Brain pericyte (primary cell): ENCODE measurements around the gene SEMA6A.
A peak's percentile ranks its signal among the peaks of the same experiment; 100 is the strongest.

Experiments
- DNase-seq: peaks from one replicate; pipeline ENCODE4 v3.0.0-alpha.2; 2012; ENCODE audit warnings: low read depth, low spot score

Gene SEMA6A

GRCh38 chr5:116494784-116495450 lies 79.7 kb downstream of the SEMA6A start:
- DNase-seq = no peak

- no peak for DNase-seq
Observed at GRCh38 chr5:116492776-116493175, 81.8 kb downstream of the SEMA6A start.

- peak; percentile 73 for DNase-seq
Observed at GRCh38 chr5:116492016-116492623, 82.5 kb downstream of the SEMA6A start.

- DNase-seq = no peak
Observed at GRCh38 chr5:116488356-116489041, 86.1 kb downstream of the SEMA6A start.

- DNase-seq = no peak
Observed at GRCh38 chr5:116487045-116487444, 87.6 kb downstream of the SEMA6A start.

GRCh38 chr5:116486588-116486987 lies 88.0 kb downstream of the SEMA6A start:
- no peak for DNase-seq

- DNase-seq = no peak
Observed at GRCh38 chr5:116484645-116485044, 90.0 kb downstream of the SEMA6A start.

GRCh38 chr5:116482394-116482793 lies 92.2 kb downstream of the SEMA6A start:
- DNase-seq = no peak

GRCh38 chr5:116480894-116481510 lies 93.6 kb downstream of the SEMA6A start:
- no peak for DNase-seq

GRCh38 chr5:116479776-116480675 lies 94.6 kb downstream of the SEMA6A start:
- DNase-seq = no peak

GRCh38 chr5:116478491-116478890 lies 96.1 kb downstream of the SEMA6A start:
- no peak for DNase-seq

GRCh38 chr5:116476897-116477537 lies 97.6 kb downstream of the SEMA6A start:
- DNase-seq = no peak

- no peak for DNase-seq
Observed at GRCh38 chr5:116475338-116475737, 99.3 kb downstream of the SEMA6A start.

GRCh38 chr5:116473706-116474105 lies 100.9 kb downstream of the SEMA6A start:
- DNase-seq = no peak

GRCh38 chr5:116472274-116472673 lies 102.3 kb downstream of the SEMA6A start:
- DNase-seq = no peak

GRCh38 chr5:116469631-116470030 lies 105.0 kb downstream of the SEMA6A start:
- DNase-seq = no peak

GRCh38 chr5:116468583-116468982 lies 106.0 kb downstream of the SEMA6A start:
- no peak for DNase-seq

- DNase-seq = no peak
Observed at GRCh38 chr5:116467465-116467843, 107.2 kb downstream of the SEMA6A start.

- no peak for DNase-seq
Observed at GRCh38 chr5:116466727-116467464, 107.7 kb downstream of the SEMA6A start.

GRCh38 chr5:116465411-116465810 lies 109.2 kb downstream of the SEMA6A start:
- DNase-seq = no peak
